K562 (cell line): ENCODE results near the gene LAMB1.

Experiments
- EP300 ChIP-seq: IDR thresholded peaks from 2 replicates; pipeline ENCODE4 v1.6.1; 2012; ENCODE audit warnings: low read length, improper control_type of control experiment
- NRF1 ChIP-seq, 2 experiments: fragments of 450-650 bp; IDR thresholded peaks in 1 of 2; conservative IDR thresholded peaks in 1 of 2; 2 replicates each; pipeline ENCODE4 v1.6.1; 2014; ENCODE audit warnings: mild to moderate bottlenecking in 2 of 2
- PHF8 ChIP-seq: fragments of 200-600 bp; sonication (generic); IDR thresholded peaks from 2 replicates; pipeline ENCODE4 v1.6.1; 2012; ENCODE audit warnings: mixed run types, mild to moderate bottlenecking, inconsistent platforms, low read length, moderate library complexity, borderline replicate concordance
- RBM17 ChIP-seq: fragments of 200-400 bp; formaldehyde crosslinking; IDR thresholded peaks from 2 replicates; pipeline ENCODE4 v1.6.1; 2017; ENCODE audit warnings: low read depth, mild to moderate bottlenecking, low read length, borderline replicate concordance
- SIRT6 ChIP-seq: IDR thresholded peaks from one replicate; pipeline ENCODE4 v1.6.1; 2012; ENCODE audit warnings: low read depth, mild to moderate bottlenecking, control low read depth, inconsistent platforms, low read length, moderate library complexity
- TOE1 ChIP-seq, 2 experiments: fragments of 450-650 bp in 1 of 2; sonication (generic) in 1 of 2; formaldehyde crosslinking in 1 of 2; IDR thresholded peaks; 2 replicates each; pipeline versions ENCODE4 v1.7.1 to v1.8.0; 2016 to 2022; ENCODE audit warnings: borderline replicate concordance in 2 of 2, mild to moderate bottlenecking in 2 of 2, antibody characterized with exemption in 1 of 2, inconsistent platforms in 1 of 2, low read depth in 1 of 2, missing genetic modification reagents in 1 of 2, moderate library complexity in 1 of 2
- ZNF134 ChIP-seq: fragments of 250-450 bp; sonication (Bioruptor Pico); conservative IDR thresholded peaks from 2 replicates; pipeline ENCODE4 v1.4.0; 2020
- TF ChIP-seq, protein P1 (sequence below): fragments of 250-450 bp; sonication (Bioruptor Pico); IDR thresholded peaks from 2 replicates; pipeline ENCODE4 v1.5.0; 2022; ENCODE audit warnings: mild to moderate bottlenecking
- TF ChIP-seq, protein P2 (sequence below), 3 experiments: IDR thresholded peaks in 2 of 3; conservative IDR thresholded peaks in 1 of 3; 2 replicates each; pipeline ENCODE4 v1.5.1; 2011 to 2012; ENCODE audit warnings: low read length in 3 of 3, mild to moderate bottlenecking in 3 of 3, control low read depth in 2 of 3, improper control_type of control experiment in 1 of 3, inconsistent platforms in 1 of 3, low read depth in 1 of 3, mixed read lengths in 1 of 3, moderate library complexity in 1 of 3; ENCODE audit not compliant: insufficient read depth in 2 of 3
- TF ChIP-seq, protein P3 (sequence below), 2 experiments: fragments of 200-800 bp in 1 of 2; sonication (Bioruptor generic) in 1 of 2; sonication (generic) in 1 of 2; formaldehyde crosslinking in 1 of 2; IDR thresholded peaks in 1 of 2; conservative IDR thresholded peaks in 1 of 2; 2 replicates each; pipeline versions ENCODE4 v1.5.0 to v1.6.1; 2016 to 2020; ENCODE audit warnings: missing compliant biosample characterization in 1 of 2, missing genetic modification characterization in 1 of 2, missing genetic modification reagents in 1 of 2
- TF ChIP-seq, protein P4 (sequence below), 3 experiments: fragments of 200-800 bp in 1 of 3; fragments of 250-450 bp in 1 of 3; fragments of 450-650 bp in 1 of 3; sonication (Bioruptor Pico) in 1 of 3; sonication (Bioruptor generic) in 1 of 3; formaldehyde crosslinking in 1 of 3; IDR thresholded peaks; 2 replicates each; pipeline versions ENCODE4 v1.6.1 to v1.8.0; 2016 to 2022; ENCODE audit warnings: mild to moderate bottlenecking in 2 of 3, missing genetic modification characterization in 2 of 3, missing compliant biosample characterization in 1 of 3, moderate library complexity in 1 of 3
- TF ChIP-seq, protein P5 (sequence below): sonication (generic); formaldehyde crosslinking; IDR thresholded peaks from 2 replicates; pipeline ENCODE4 v1.4.0; 2020; ENCODE audit warnings: mild to moderate bottlenecking, missing genetic modification reagents
- TF ChIP-seq, protein P6 (sequence below): IDR thresholded peaks from 2 replicates; pipeline ENCODE4 v1.6.1; 2016; ENCODE audit warnings: missing genetic modification characterization, missing compliant biosample characterization

DNA sequence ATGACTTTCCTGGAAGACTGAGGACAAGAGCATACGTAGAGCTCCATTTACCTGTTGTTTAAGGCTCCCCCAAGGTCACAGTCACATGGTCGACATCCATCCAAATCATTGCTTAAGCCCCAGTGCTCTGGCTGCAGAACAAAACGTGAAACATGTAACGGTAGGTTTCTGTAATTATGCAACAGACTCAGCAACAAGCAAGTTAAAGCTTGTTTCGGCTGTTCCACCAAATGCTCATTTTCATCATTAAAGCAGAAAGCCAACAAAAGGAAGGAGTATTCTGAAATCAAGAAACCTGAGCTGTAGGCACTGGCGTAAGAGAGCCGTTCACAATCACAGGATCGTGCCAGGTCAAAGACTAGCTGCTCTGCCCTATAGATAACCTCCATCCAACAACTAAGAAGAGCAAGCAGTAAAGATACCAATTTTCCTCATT, 30.0 kb downstream of the LAMB1 start:
- TF ChIP-seq NRF1 (conservative IDR thresholded peaks at IDR 0.05 in 1 of 2, IDR thresholded peaks at IDR 0.05 in 1 of 2) (no peak), TOE1 (IDR thresholded peaks at IDR 0.05; ENCODE audit: borderline replicate concordance) (no peak), TOE1 (CRISPR knock-in tag; IDR thresholded peaks at IDR 0.05; ENCODE audit: borderline replicate concordance, low read depth) (no peak), SIRT6 (no peak), EP300 (no peak), RBM17 (no peak), ZNF134 (CRISPR knock-in tag) (no peak), PHF8 (no peak)
- TF ChIP-seq, protein P1, sequence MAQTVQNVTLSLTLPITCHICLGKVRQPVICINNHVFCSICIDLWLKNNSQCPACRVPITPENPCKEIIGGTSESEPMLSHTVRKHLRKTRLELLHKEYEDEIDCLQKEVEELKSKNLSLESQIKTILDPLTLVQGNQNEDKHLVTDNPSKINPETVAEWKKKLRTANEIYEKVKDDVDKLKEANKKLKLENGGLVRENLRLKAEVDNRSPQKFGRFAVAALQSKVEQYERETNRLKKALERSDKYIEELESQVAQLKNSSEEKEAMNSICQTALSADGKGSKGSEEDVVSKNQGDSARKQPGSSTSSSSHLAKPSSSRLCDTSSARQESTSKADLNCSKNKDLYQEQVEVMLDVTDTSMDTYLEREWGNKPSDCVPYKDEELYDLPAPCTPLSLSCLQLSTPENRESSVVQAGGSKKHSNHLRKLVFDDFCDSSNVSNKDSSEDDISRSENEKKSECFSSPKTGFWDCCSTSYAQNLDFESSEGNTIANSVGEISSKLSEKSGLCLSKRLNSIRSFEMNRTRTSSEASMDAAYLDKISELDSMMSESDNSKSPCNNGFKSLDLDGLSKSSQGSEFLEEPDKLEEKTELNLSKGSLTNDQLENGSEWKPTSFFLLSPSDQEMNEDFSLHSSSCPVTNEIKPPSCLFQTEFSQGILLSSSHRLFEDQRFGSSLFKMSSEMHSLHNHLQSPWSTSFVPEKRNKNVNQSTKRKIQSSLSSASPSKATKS = no peak
- TF ChIP-seq, protein P2, sequence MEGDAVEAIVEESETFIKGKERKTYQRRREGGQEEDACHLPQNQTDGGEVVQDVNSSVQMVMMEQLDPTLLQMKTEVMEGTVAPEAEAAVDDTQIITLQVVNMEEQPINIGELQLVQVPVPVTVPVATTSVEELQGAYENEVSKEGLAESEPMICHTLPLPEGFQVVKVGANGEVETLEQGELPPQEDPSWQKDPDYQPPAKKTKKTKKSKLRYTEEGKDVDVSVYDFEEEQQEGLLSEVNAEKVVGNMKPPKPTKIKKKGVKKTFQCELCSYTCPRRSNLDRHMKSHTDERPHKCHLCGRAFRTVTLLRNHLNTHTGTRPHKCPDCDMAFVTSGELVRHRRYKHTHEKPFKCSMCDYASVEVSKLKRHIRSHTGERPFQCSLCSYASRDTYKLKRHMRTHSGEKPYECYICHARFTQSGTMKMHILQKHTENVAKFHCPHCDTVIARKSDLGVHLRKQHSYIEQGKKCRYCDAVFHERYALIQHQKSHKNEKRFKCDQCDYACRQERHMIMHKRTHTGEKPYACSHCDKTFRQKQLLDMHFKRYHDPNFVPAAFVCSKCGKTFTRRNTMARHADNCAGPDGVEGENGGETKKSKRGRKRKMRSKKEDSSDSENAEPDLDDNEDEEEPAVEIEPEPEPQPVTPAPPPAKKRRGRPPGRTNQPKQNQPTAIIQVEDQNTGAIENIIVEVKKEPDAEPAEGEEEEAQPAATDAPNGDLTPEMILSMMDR (IDR thresholded peaks at IDR 0.05 in 2 of 3, conservative IDR thresholded peaks at IDR 0.05 in 1 of 3; ENCODE audit: insufficient read depth in 2 of 3, low read depth in 1 of 3, low read length in 3 of 3) = no peak
- TF ChIP-seq, protein P3, sequence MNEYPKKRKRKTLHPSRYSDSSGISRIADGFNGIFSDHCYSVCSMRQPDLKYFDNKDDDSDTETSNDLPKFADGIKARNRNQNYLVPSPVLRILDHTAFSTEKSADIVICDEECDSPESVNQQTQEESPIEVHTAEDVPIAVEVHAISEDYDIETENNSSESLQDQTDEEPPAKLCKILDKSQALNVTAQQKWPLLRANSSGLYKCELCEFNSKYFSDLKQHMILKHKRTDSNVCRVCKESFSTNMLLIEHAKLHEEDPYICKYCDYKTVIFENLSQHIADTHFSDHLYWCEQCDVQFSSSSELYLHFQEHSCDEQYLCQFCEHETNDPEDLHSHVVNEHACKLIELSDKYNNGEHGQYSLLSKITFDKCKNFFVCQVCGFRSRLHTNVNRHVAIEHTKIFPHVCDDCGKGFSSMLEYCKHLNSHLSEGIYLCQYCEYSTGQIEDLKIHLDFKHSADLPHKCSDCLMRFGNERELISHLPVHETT (CRISPR knock-in tag; conservative IDR thresholded peaks at IDR 0.05 in 1 of 2, IDR thresholded peaks at IDR 0.05 in 1 of 2) = no peak
- TF ChIP-seq, protein P4, sequence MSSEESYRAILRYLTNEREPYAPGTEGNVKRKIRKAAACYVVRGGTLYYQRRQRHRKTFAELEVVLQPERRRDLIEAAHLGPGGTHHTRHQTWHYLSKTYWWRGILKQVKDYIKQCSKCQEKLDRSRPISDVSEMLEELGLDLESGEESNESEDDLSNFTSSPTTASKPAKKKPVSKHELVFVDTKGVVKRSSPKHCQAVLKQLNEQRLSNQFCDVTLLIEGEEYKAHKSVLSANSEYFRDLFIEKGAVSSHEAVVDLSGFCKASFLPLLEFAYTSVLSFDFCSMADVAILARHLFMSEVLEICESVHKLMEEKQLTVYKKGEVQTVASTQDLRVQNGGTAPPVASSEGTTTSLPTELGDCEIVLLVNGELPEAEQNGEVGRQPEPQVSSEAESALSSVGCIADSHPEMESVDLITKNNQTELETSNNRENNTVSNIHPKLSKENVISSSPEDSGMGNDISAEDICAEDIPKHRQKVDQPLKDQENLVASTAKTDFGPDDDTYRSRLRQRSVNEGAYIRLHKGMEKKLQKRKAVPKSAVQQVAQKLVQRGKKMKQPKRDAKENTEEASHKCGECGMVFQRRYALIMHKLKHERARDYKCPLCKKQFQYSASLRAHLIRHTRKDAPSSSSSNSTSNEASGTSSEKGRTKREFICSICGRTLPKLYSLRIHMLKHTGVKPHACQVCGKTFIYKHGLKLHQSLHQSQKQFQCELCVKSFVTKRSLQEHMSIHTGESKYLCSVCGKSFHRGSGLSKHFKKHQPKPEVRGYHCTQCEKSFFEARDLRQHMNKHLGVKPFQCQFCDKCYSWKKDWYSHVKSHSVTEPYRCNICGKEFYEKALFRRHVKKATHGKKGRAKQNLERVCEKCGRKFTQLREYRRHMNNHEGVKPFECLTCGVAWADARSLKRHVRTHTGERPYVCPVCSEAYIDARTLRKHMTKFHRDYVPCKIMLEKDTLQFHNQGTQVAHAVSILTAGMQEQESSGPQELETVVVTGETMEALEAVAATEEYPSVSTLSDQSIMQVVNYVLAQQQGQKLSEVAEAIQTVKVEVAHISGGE (CRISPR knock-in tag; IDR thresholded peaks at IDR 0.05) = no peak
- TF ChIP-seq, protein P5, sequence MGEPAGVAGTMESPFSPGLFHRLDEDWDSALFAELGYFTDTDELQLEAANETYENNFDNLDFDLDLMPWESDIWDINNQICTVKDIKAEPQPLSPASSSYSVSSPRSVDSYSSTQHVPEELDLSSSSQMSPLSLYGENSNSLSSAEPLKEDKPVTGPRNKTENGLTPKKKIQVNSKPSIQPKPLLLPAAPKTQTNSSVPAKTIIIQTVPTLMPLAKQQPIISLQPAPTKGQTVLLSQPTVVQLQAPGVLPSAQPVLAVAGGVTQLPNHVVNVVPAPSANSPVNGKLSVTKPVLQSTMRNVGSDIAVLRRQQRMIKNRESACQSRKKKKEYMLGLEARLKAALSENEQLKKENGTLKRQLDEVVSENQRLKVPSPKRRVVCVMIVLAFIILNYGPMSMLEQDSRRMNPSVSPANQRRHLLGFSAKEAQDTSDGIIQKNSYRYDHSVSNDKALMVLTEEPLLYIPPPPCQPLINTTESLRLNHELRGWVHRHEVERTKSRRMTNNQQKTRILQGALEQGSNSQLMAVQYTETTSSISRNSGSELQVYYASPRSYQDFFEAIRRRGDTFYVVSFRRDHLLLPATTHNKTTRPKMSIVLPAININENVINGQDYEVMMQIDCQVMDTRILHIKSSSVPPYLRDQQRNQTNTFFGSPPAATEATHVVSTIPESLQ (CRISPR knock-in tag) = no peak
- TF ChIP-seq, protein P6, sequence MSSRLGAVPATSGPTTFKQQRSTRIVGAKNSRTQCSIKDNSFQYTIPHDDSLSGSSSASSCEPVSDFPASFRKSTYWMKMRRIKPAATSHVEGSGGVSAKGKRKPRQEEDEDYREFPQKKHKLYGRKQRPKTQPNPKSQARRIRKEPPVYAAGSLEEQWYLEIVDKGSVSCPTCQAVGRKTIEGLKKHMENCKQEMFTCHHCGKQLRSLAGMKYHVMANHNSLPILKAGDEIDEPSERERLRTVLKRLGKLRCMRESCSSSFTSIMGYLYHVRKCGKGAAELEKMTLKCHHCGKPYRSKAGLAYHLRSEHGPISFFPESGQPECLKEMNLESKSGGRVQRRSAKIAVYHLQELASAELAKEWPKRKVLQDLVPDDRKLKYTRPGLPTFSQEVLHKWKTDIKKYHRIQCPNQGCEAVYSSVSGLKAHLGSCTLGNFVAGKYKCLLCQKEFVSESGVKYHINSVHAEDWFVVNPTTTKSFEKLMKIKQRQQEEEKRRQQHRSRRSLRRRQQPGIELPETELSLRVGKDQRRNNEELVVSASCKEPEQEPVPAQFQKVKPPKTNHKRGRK (tag) = no peak
